HG03045 (cell line): Measurements from ENCODE around the gene HPCAL1.

ENCODE experiments used
- ATAC-seq: cut with Tn5 transposase; IDR thresholded peaks from one replicate; pipeline ENCODE4 v1.9.1; 2021; ENCODE audit warnings: mild to moderate bottlenecking, moderate library complexity; ENCODE audit not compliant: unreplicated experiment

Gene HPCAL1

GRCh38 chr2:10301941-10302478, 694 bp upstream of the HPCAL1 start:
- ATAC-seq: no peak

GRCh38 chr2:10303181-10303693, 533 bp downstream of the HPCAL1 start:
- ATAC-seq: peak; percentile 2

GRCh38 chr2:10303694-10304378, 1.1 kb downstream of the HPCAL1 start:
- no peak for ATAC-seq

- no peak for ATAC-seq
Measured at GRCh38 chr2:10304458-10305253, 2.0 kb downstream of the HPCAL1 start.

GRCh38 chr2:10305254-10305635, 2.5 kb downstream of the HPCAL1 start:
- no peak for ATAC-seq

GRCh38 chr2:10305715-10306114, 3.0 kb downstream of the HPCAL1 start:
- no peak for ATAC-seq

GRCh38 chr2:10306901-10307463, 4.3 kb downstream of the HPCAL1 start:
- no peak for ATAC-seq

GRCh38 chr2:10307561-10308156, 5.0 kb downstream of the HPCAL1 start:
- no peak for ATAC-seq

- no peak for ATAC-seq
Measured at GRCh38 chr2:10308866-10309265, 6.2 kb downstream of the HPCAL1 start.

GRCh38 chr2:10309286-10309685, 6.6 kb downstream of the HPCAL1 start:
- ATAC-seq: no peak

GRCh38 chr2:10310309-10310888, 7.7 kb downstream of the HPCAL1 start:
- no peak for ATAC-seq

GRCh38 chr2:10311736-10312135, 9.0 kb downstream of the HPCAL1 start:
- ATAC-seq: no peak

GRCh38 chr2:10312437-10312957, 9.8 kb downstream of the HPCAL1 start:
- no peak for ATAC-seq

- ATAC-seq: no peak
Measured at GRCh38 chr2:10316336-10316735, 13.6 kb downstream of the HPCAL1 start.

GRCh38 chr2:10316860-10317259, 14.2 kb downstream of the HPCAL1 start:
- ATAC-seq: no peak

GRCh38 chr2:10317646-10318045, 14.9 kb downstream of the HPCAL1 start:
- ATAC-seq: no peak

- ATAC-seq: no peak
Measured at GRCh38 chr2:10318345-10318744, 15.6 kb downstream of the HPCAL1 start.

GRCh38 chr2:10319892-10320574, 17.3 kb downstream of the HPCAL1 start:
- ATAC-seq: no peak

- no peak for ATAC-seq
Measured at GRCh38 chr2:10320575-10320931, 17.8 kb downstream of the HPCAL1 start.

- no peak for ATAC-seq
Measured at GRCh38 chr2:10320933-10321332, 18.2 kb downstream of the HPCAL1 start.
